Measurements from ENCODE around the gene CNGB1.

GRCh38 chr16:57961538-57961937 is 9.4 kb downstream of the CNGB1 start:
- no peak for TF ChIP-seq EZH2 (IDR thresholded peaks at IDR 0.05; ENCODE audit: borderline replicate concordance, low read length)
- no peak for TF ChIP-seq CTCF (conservative IDR thresholded peaks at IDR 0.05 in 1 of 2, IDR thresholded peaks at IDR 0.05 in 1 of 2; ENCODE audit: extremely low read depth in 1 of 2, insufficient read depth in 1 of 2, low read depth in 1 of 2, low read length in 2 of 2)

Measured in mammary epithelial cell (primary cell).